WTC11 (cell line): ENCODE results near the gene PHYHIPL. TPM values are rescaled to one million over a fixed set of nuclear protein-coding genes. Genes with fewer than 3 reads are reported as not detected.

ENCODE experiments used
- ATAC-seq: fragments of 200-7000 bp; cut with Tn5 transposase; 2 replicates; pipeline ENCODE4 v1.10.0; 2021; ENCODE audit warnings: mild to moderate bottlenecking, moderate library complexity
- CTCF ChIA-PET: fragments of 300-600 bp; sonication (Branson Sonifier 250); formaldehyde crosslinking; loops from one replicate; lab custom pipeline; 2021; ENCODE audit warnings: antibody characterized with exemption; lab: Charles Lee
- POLR2A ChIA-PET: fragments of 350-600 bp; sonication (Branson Sonifier 250); formaldehyde crosslinking; loops from one replicate; lab custom pipeline; 2021; ENCODE audit warnings: antibody characterized with exemption; lab: Charles Lee
- DNase-seq: peaks from one replicate; pipeline ENCODE4 v3.0.0; 2021; ENCODE audit warnings: low spot score
- H3K27ac Mint-ChIP-seq: 2 replicates; pipeline ENCODE4 v1.8.0; 2021; ENCODE audit warnings: mixed read lengths
- H3K27me3 Mint-ChIP-seq: 2 replicates; pipeline ENCODE4 v1.8.0; 2021; ENCODE audit warnings: low read depth, mild to moderate bottlenecking, moderate library complexity, mixed read lengths
- H3K36me3 Mint-ChIP-seq: 2 replicates; pipeline ENCODE4 v1.8.0; 2021; ENCODE audit warnings: mixed read lengths
- H3K4me1 Mint-ChIP-seq: 2 replicates; pipeline ENCODE4 v1.8.0; 2022; ENCODE audit warnings: mixed read lengths
- H3K4me3 Mint-ChIP-seq: 2 replicates; pipeline ENCODE4 v1.8.0; 2021; ENCODE audit warnings: mild to moderate bottlenecking, moderate library complexity, mixed read lengths
- H3K9me3 Mint-ChIP-seq: 2 replicates; pipeline ENCODE4 v1.8.0; 2021; ENCODE audit warnings: mixed read lengths
- CBFB ChIP-seq: sonication (generic); formaldehyde crosslinking; IDR thresholded peaks from 2 replicates; pipeline ENCODE4 v1.8.1; 2022; ENCODE audit warnings: mild to moderate bottlenecking, low read depth, missing genetic modification reagents
- GABPB1 ChIP-seq: sonication (generic); formaldehyde crosslinking; IDR thresholded peaks from 2 replicates; pipeline ENCODE4 v1.8.1; 2023; ENCODE audit warnings: mild to moderate bottlenecking, missing genetic modification reagents
- GRHL2 ChIP-seq: fragments of 250-450 bp; sonication (Bioruptor Pico); IDR thresholded peaks from 2 replicates; pipeline ENCODE4 v1.8.0; 2022; ENCODE audit warnings: mild to moderate bottlenecking, moderate library complexity; ENCODE audit not compliant: insufficient replicate concordance, severe bottlenecking
- IRF2 ChIP-seq: sonication (generic); formaldehyde crosslinking; IDR thresholded peaks from 2 replicates; pipeline ENCODE4 v1.8.0; 2022; ENCODE audit warnings: low read depth, missing genetic modification reagents, borderline replicate concordance
- JAZF1 ChIP-seq: fragments of 250-450 bp; sonication (Bioruptor Pico); IDR thresholded peaks from 2 replicates; pipeline ENCODE4 v1.9.0; 2021; ENCODE audit warnings: moderate library complexity, mild to moderate bottlenecking, inconsistent platforms
- MAX ChIP-seq: sonication (generic); formaldehyde crosslinking; IDR thresholded peaks from 2 replicates; pipeline ENCODE4 v1.8.0; 2022; ENCODE audit warnings: mild to moderate bottlenecking, missing genetic modification reagents
- MXD4 ChIP-seq: fragments of 250-450 bp; sonication (Bioruptor Pico); IDR thresholded peaks from 2 replicates; pipeline ENCODE4 v1.8.0; 2021; ENCODE audit warnings: mild to moderate bottlenecking, moderate library complexity, borderline replicate concordance
- NFATC4 ChIP-seq: fragments of 250-450 bp; sonication (Bioruptor Pico); IDR thresholded peaks from 2 replicates; pipeline ENCODE4 v1.9.0; 2021; ENCODE audit warnings: mild to moderate bottlenecking
- NFYB ChIP-seq: sonication (generic); formaldehyde crosslinking; conservative IDR thresholded peaks from 2 replicates; pipeline ENCODE4 v1.8.0; 2022; ENCODE audit warnings: low read depth, missing genetic modification reagents
- NR1H2 ChIP-seq: sonication (generic); formaldehyde crosslinking; IDR thresholded peaks from 2 replicates; pipeline ENCODE4 v1.9.0; 2021; ENCODE audit warnings: mild to moderate bottlenecking, moderate library complexity, missing genetic modification reagents
- NR2C2 ChIP-seq: sonication (generic); formaldehyde crosslinking; IDR thresholded peaks from 2 replicates; pipeline ENCODE4 v1.8.0; 2022; ENCODE audit warnings: mild to moderate bottlenecking, missing genetic modification reagents
- NR3C1 ChIP-seq: sonication (generic); formaldehyde crosslinking; conservative IDR thresholded peaks from 2 replicates; pipeline ENCODE4 v1.8.1; 2023; ENCODE audit warnings: low read depth, mild to moderate bottlenecking, missing genetic modification reagents
- RELA ChIP-seq: sonication (generic); formaldehyde crosslinking; IDR thresholded peaks from 2 replicates; pipeline ENCODE4 v1.8.1; 2022; ENCODE audit warnings: missing genetic modification reagents, mild to moderate bottlenecking, borderline replicate concordance
- SMAD3 ChIP-seq: sonication (generic); formaldehyde crosslinking; IDR thresholded peaks from 2 replicates; pipeline ENCODE4 v1.8.0; 2022; ENCODE audit warnings: missing genetic modification reagents, mild to moderate bottlenecking, borderline replicate concordance
- SMAD4 ChIP-seq: sonication (generic); formaldehyde crosslinking; IDR thresholded peaks from 2 replicates; pipeline ENCODE4 v1.8.0; 2022; ENCODE audit warnings: mild to moderate bottlenecking, missing genetic modification reagents
- SOX15 ChIP-seq: fragments of 250-450 bp; sonication (Bioruptor Pico); IDR thresholded peaks from 2 replicates; pipeline ENCODE4 v1.9.0; 2021; ENCODE audit warnings: mild to moderate bottlenecking
- TCF7 ChIP-seq: sonication (generic); formaldehyde crosslinking; IDR thresholded peaks from 2 replicates; pipeline ENCODE4 v1.8.0; 2022; ENCODE audit warnings: mild to moderate bottlenecking, low read depth, missing genetic modification reagents, moderate library complexity
- TP53 ChIP-seq: sonication (generic); formaldehyde crosslinking; IDR thresholded peaks from 2 replicates; pipeline ENCODE4 v1.8.1; 2023; ENCODE audit warnings: mild to moderate bottlenecking, missing genetic modification reagents
- USF1 ChIP-seq: sonication (generic); formaldehyde crosslinking; IDR thresholded peaks from 2 replicates; pipeline ENCODE4 v1.8.0; 2022; ENCODE audit warnings: mild to moderate bottlenecking, missing genetic modification reagents
- ZMAT4 ChIP-seq: fragments of 250-450 bp; sonication (Bioruptor Pico); IDR thresholded peaks from 2 replicates; pipeline ENCODE4 v1.9.0; 2021; ENCODE audit warnings: mild to moderate bottlenecking
- ZNF138 ChIP-seq: sonication (generic); formaldehyde crosslinking; conservative IDR thresholded peaks from 2 replicates; pipeline ENCODE4 v1.8.1; 2022; ENCODE audit warnings: mild to moderate bottlenecking, moderate library complexity, missing genetic modification reagents
- ZNF396 ChIP-seq: fragments of 250-450 bp; sonication (Bioruptor Pico); IDR thresholded peaks from 2 replicates; pipeline ENCODE4 v1.8.0; 2021; ENCODE audit warnings: mild to moderate bottlenecking, moderate library complexity, borderline replicate concordance
- total RNA-seq: library from RNA; stranded (reverse); gene quantifications from 3 replicates; pipeline ENCODE4 v1.2.3, GENCODE V29; 2021
- TF ChIP-seq, protein P1 (sequence below): sonication (generic); formaldehyde crosslinking; IDR thresholded peaks from 2 replicates; pipeline ENCODE4 v1.8.0; 2023; ENCODE audit warnings: missing genetic modification reagents
- TF ChIP-seq, protein P2 (sequence below): sonication (generic); formaldehyde crosslinking; IDR thresholded peaks from 2 replicates; pipeline ENCODE4 v1.8.1; 2023; ENCODE audit warnings: mild to moderate bottlenecking, missing genetic modification reagents, moderate library complexity
- TF ChIP-seq, protein P3 (sequence below): sonication (generic); formaldehyde crosslinking; conservative IDR thresholded peaks from 2 replicates; pipeline ENCODE4 v1.8.1; 2022; ENCODE audit warnings: mild to moderate bottlenecking, missing genetic modification reagents
- TF ChIP-seq, protein P4 (sequence below): sonication (generic); formaldehyde crosslinking; IDR thresholded peaks from 2 replicates; pipeline ENCODE4 v1.8.1; 2022; ENCODE audit warnings: missing genetic modification reagents, borderline replicate concordance
- TF ChIP-seq, protein P5 (sequence below): sonication (generic); formaldehyde crosslinking; IDR thresholded peaks from 2 replicates; pipeline ENCODE4 v1.8.1; 2023; ENCODE audit warnings: mild to moderate bottlenecking, missing genetic modification reagents
- TF ChIP-seq, protein P6 (sequence below): fragments of 250-450 bp; sonication (Bioruptor Pico); conservative IDR thresholded peaks from 2 replicates; pipeline ENCODE4 v1.9.0; 2021; ENCODE audit warnings: mild to moderate bottlenecking

Gene PHYHIPL
- total RNA-seq, 1 experiment from 2014 or later, result 0.13 TPM

- Mint-ChIP-seq H3K9me3 (no peaks in the 10 kb centered on the region), H3K36me3 (no peaks in the 10 kb centered on the region), H3K4me3 (no peak overlapping the region), H3K4me1 (peaks cover 2% of the 10 kb centered on the region; the same call in 1 of the 2 replicates), H3K27ac (no peak overlapping the region), H3K27me3 (no peaks in the 10 kb centered on the region)
- DNase-seq (no peak), ATAC-seq (no peak)
- ChIA-PET CTCF (interaction anchor here (1.1 kb wide), 1 partner anchor 273 kb away, joined by 4 read pairs; no protein-coding TSS in a partner anchor), POLR2A (interaction anchor here (0.5 kb wide), 1 partner anchor 1076 kb away, joined by 4 read pairs; no protein-coding TSS in a partner anchor)
- no peak for TF ChIP-seq JAZF1 (CRISPR knock-in tag)
- no peak for TF ChIP-seq RELA (CRISPR knock-in tag)
- no peak for TF ChIP-seq IRF2 (CRISPR knock-in tag)
- TF ChIP-seq MAX (CRISPR knock-in tag), result no peak
- TF ChIP-seq MXD4 (CRISPR knock-in tag), result no peak
- no peak for TF ChIP-seq NR2C2
- TF ChIP-seq, protein P1, sequence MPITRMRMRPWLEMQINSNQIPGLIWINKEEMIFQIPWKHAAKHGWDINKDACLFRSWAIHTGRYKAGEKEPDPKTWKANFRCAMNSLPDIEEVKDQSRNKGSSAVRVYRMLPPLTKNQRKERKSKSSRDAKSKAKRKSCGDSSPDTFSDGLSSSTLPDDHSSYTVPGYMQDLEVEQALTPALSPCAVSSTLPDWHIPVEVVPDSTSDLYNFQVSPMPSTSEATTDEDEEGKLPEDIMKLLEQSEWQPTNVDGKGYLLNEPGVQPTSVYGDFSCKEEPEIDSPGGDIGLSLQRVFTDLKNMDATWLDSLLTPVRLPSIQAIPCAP (CRISPR knock-in tag), result no peak
- TF ChIP-seq, protein P2, sequence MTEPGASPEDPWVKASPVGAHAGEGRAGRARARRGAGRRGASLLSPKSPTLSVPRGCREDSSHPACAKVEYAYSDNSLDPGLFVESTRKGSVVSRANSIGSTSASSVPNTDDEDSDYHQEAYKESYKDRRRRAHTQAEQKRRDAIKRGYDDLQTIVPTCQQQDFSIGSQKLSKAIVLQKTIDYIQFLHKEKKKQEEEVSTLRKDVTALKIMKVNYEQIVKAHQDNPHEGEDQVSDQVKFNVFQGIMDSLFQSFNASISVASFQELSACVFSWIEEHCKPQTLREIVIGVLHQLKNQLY (CRISPR knock-in tag), result no peak
- TF ChIP-seq ZMAT4, result no peak
- TF ChIP-seq, protein P3, sequence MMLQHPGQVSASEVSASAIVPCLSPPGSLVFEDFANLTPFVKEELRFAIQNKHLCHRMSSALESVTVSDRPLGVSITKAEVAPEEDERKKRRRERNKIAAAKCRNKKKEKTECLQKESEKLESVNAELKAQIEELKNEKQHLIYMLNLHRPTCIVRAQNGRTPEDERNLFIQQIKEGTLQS (CRISPR knock-in tag), result no peak
- TF ChIP-seq USF1 (CRISPR knock-in tag), result no peak
- no peak for TF ChIP-seq CBFB
- TF ChIP-seq, protein P4, sequence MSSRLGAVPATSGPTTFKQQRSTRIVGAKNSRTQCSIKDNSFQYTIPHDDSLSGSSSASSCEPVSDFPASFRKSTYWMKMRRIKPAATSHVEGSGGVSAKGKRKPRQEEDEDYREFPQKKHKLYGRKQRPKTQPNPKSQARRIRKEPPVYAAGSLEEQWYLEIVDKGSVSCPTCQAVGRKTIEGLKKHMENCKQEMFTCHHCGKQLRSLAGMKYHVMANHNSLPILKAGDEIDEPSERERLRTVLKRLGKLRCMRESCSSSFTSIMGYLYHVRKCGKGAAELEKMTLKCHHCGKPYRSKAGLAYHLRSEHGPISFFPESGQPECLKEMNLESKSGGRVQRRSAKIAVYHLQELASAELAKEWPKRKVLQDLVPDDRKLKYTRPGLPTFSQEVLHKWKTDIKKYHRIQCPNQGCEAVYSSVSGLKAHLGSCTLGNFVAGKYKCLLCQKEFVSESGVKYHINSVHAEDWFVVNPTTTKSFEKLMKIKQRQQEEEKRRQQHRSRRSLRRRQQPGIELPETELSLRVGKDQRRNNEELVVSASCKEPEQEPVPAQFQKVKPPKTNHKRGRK (CRISPR knock-in tag), result no peak
- TF ChIP-seq NR3C1 (CRISPR knock-in tag), result no peak
- TF ChIP-seq TCF7 (CRISPR knock-in tag), result no peak
Observed at GRCh38 chr10:59225211-59225610, 48.8 kb downstream of the PHYHIPL start.

DNA sequence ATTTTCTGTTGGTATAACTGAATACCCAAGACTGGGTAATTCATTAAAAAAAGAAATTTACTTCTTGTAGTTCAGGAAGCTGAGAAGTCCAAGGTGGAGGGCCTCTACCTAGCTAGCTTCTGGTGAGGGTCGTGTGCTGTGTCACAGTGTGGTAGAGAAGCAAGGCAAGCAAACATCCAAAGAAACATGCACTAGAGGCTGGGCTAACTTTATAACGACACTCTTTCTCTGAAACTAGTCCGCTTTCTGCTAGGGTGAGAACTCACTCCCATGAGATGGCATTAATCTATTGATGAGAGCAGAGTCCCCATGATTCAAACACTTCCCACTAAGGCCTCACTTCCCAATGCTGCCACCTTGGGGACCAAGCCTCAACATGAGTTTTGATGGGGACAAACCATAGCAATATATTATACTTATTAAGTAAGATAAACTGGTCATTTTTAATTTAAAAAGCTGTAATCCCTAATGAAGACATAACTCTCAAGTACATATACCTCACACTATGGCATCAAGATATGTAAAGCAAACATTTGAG is 50.8 kb downstream of the PHYHIPL start:
- no peak overlapping the region for H3K4me3 Mint-ChIP-seq
- DNase-seq, result peak; percentile 16
- H3K36me3 Mint-ChIP-seq, result no peaks in the 10 kb centered on the region
- H3K27ac Mint-ChIP-seq, result no peak overlapping the region
- peak; percentile 64 for ATAC-seq
- no peaks in the 10 kb centered on the region for H3K9me3 Mint-ChIP-seq
- ChIA-PET CTCF (interaction anchor here (1.0 to 1.4 kb wide), 2 partner anchors 275 to 696 kb away, joined by 3 to 5 read pairs; no protein-coding TSS in a partner anchor), POLR2A (no interaction called here)
- no peaks in the 10 kb centered on the region for H3K4me1 Mint-ChIP-seq
- H3K27me3 Mint-ChIP-seq, result no peaks in the 10 kb centered on the region
- no peak for TF ChIP-seq GABPB1
- no peak for TF ChIP-seq NR2C2
- no peak for TF ChIP-seq ZNF138 (CRISPR knock-in tag)
- TF ChIP-seq ZNF396 (CRISPR knock-in tag), result no peak
- no peak for TF ChIP-seq SOX15 (CRISPR knock-in tag)
- no peak for TF ChIP-seq NR1H2 (CRISPR knock-in tag)
- TF ChIP-seq, protein P5, sequence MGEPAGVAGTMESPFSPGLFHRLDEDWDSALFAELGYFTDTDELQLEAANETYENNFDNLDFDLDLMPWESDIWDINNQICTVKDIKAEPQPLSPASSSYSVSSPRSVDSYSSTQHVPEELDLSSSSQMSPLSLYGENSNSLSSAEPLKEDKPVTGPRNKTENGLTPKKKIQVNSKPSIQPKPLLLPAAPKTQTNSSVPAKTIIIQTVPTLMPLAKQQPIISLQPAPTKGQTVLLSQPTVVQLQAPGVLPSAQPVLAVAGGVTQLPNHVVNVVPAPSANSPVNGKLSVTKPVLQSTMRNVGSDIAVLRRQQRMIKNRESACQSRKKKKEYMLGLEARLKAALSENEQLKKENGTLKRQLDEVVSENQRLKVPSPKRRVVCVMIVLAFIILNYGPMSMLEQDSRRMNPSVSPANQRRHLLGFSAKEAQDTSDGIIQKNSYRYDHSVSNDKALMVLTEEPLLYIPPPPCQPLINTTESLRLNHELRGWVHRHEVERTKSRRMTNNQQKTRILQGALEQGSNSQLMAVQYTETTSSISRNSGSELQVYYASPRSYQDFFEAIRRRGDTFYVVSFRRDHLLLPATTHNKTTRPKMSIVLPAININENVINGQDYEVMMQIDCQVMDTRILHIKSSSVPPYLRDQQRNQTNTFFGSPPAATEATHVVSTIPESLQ, result no peak
- TF ChIP-seq NFATC4 (CRISPR knock-in tag), result no peak
- TF ChIP-seq TP53, result no peak
- no peak for TF ChIP-seq NFYB (CRISPR knock-in tag)
- no peak for TF ChIP-seq SMAD3
- TF ChIP-seq, protein P6, sequence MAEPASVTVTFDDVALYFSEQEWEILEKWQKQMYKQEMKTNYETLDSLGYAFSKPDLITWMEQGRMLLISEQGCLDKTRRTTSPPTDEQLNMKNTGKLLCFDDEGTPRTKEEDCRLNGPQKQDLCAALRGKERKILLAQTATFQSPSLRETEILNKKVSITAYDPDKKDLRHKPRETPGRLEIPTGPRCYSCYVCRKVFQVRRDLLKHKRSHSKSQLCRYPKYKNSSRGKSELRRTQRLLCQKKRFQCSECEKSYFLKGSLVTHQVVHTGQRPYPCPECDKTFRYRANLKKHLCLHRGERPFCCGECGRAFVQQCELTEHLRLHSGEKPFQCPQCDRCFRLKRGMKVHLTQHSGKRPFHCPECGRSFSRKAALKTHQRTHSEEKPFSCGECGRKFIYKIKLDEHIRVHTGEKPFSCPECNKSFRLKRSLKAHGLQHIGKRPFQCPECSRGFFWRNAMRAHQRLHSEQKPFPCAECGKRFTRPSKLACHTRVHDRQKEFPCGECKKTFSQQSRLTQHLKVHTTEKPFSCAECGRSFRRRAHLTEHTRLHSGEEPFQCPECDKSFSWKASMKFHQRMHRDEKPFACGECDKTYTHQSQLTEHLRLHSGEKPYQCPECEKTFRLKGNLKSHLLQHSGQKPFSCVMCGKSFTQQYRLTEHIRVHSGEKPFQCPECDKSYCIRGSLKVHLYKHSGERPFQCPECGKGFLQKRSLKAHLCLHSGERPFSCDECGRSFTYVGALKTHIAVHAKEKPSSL, result no peak
- no peak for TF ChIP-seq GRHL2 (CRISPR knock-in tag)
- TF ChIP-seq SMAD4 (CRISPR knock-in tag), result no peak
